MM.1S (cell line): ENCODE data around the gene RAB3IL1.

Experiments used
- CTCF ChIP-seq: fragments of 300-600 bp; sonication (generic); IDR thresholded peaks from 2 replicates; pipeline ENCODE4 v1.5.1; 2016; ENCODE audit warnings: antibody characterized with exemption, low read length, mixed read lengths
- EZH2 ChIP-seq: fragments of 300-600 bp; sonication (generic); optimal IDR thresholded peaks from 2 replicates; pipeline ENCODE3; 2017; ENCODE audit warnings: low read depth, mild to moderate bottlenecking, antibody characterized with exemption, low read length, mixed read lengths

GRCh38 chr11:61887839-61888494 lies 29.4 kb downstream of the RAB3IL1 start:
- TF ChIP-seq CTCF (no peak), EZH2 (no peak)
